ENCODE results near the gene C16orf92. TPM values are rescaled to one million over a fixed set of nuclear protein-coding genes. Genes with fewer than 3 reads are reported as not detected.

C16orf92 gene
- total and polyA plus RNA-seq, 12 donors: not detected

DNA sequence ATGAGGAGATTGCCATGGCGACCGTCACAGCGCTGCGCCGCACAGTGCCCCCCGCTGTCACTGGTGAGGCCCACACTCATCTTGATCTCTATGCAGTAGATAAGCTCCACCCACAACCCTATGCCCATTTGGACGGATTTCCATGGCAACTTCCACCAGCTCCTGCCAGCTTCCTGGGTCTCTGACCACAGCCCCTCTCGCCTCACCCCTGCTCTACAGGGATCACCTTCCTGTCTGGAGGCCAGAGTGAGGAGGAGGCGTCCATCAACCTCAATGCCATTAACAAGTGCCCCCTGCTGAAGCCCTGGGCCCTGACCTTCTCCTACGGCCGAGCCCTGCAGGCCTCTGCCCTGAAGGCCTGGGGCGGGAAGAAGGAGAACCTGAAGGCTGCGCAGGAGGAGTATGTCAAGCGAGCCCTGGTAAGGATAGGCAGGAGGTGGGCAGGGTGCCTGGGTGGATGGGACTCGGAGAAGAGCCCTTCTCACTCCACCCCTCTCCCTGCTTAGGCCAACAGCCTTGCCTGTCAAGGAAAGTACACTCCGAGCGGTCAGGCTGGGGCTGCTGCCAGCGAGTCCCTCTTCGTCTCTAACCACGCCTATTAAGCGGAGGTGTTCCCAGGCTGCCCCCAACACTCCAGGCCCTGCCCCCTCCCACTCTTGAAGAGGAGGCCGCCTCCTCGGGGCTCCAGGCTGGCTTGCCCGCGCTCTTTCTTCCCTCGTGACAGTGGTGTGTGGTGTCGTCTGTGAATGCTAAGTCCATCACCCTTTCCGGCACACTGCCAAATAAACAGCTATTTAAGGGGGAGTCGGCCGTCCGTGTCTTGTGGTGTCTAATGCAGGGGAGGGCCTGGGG lies 46.8 kb downstream of the C16orf92 start:
- intact Hi-C loops (cut with DNase I): loop anchor here in 3 of 10 donors (5.0 to 10.0 kb wide), 5 partner anchors 98 to 585 kb away; partner anchors contain the start of genes FBRS (in 1 of the 3), PRR14 (in 1 of the 3), TAOK2 (in 1 of the 3) and ZNF747 (in 1 of the 3)
- DNase-seq (peak in 1 of 2 donors; percentile 24), ATAC-seq (no peak)
- 46 to 58% methylated on average over 31 of the region's 31 CpGs for WGBS, 2 donors
- Histone ChIP-seq H3K4me1 (peaks cover 11 to 54% (median 51%) of the 10 kb centered on the region in 9 donors), H3K27ac (peak overlapping the region in 9 of 10 donors; percentile 3 to 100 (median 53)), H3K9me3 (no peaks in the 10 kb centered on the region), H3K4me3 (peak overlapping the region in 8 of 10 donors; percentile 10 to 100 (median 22)), H3K36me3 (peaks cover 8 to 80% (median 57%) of the 10 kb centered on the region in 9 donors), H3K27me3 (no peaks in the 10 kb centered on the region)
- TF ChIP-seq, protein P1, sequence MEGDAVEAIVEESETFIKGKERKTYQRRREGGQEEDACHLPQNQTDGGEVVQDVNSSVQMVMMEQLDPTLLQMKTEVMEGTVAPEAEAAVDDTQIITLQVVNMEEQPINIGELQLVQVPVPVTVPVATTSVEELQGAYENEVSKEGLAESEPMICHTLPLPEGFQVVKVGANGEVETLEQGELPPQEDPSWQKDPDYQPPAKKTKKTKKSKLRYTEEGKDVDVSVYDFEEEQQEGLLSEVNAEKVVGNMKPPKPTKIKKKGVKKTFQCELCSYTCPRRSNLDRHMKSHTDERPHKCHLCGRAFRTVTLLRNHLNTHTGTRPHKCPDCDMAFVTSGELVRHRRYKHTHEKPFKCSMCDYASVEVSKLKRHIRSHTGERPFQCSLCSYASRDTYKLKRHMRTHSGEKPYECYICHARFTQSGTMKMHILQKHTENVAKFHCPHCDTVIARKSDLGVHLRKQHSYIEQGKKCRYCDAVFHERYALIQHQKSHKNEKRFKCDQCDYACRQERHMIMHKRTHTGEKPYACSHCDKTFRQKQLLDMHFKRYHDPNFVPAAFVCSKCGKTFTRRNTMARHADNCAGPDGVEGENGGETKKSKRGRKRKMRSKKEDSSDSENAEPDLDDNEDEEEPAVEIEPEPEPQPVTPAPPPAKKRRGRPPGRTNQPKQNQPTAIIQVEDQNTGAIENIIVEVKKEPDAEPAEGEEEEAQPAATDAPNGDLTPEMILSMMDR (IDR thresholded peaks at IDR 0.05): no peak

DNA sequence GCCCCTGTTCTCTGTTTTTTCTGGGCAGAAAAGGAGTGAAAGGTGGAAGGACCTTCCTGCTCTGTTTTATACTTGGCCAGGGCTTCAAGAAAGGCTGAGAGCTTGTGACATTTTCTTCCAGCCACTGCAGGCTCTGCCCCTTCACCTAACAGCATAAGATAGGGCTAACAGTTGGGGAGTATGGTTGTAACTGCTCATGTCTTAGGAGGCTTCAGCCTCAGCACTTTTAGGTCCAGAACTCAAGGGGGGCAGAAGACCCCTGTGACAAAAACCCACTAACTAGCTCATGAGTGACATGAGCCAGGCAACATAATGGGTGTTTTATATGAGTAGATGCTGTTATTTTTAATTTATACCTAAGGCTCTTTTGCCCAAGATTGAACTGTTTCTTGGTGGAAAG lies 47.5 kb downstream of the C16orf92 start:
- DNase-seq (no peak), ATAC-seq (no peak)
- no peaks in the 10 kb centered on the region for H3K9me3 ChIP-seq
- H3K4me1 ChIP-seq: peaks cover 13 to 60% (median 57%) of the 10 kb centered on the region in 9 donors
- H3K36me3 ChIP-seq: peaks cover 8 to 80% (median 57%) of the 10 kb centered on the region in 9 donors
- H3K27me3 ChIP-seq: no peaks in the 10 kb centered on the region
- peak overlapping the region in 4 of 10 donors; percentile 10 to 100 (median 50) for H3K4me3 ChIP-seq
- intact Hi-C loops (cut with DNase I): loop anchor here in 2 of 10 donors (10.0 kb wide), 2 partner anchors 334 to 584 kb away; partner anchors contain the start of genes FBRS (in 1 of the 2), PRR14 (in 1 of the 2) and ZNF771 (in 1 of the 2)
- TF ChIP-seq, protein P1 (IDR thresholded peaks at IDR 0.05): no peak
- peak overlapping the region in 6 of 10 donors; percentile 7 to 100 (median 54) for H3K27ac ChIP-seq

Other genes with a start within 250 kb of the C16orf92 start
- not detected for gene ZG16, start 244.9 kb upstream of the C16orf92 start, total RNA-seq
- under 1 TPM in 1 of 2 donors, not detected in 1; 0.01 TPM for gene ZG16, start 244.9 kb upstream of the C16orf92 start, polyA plus RNA-seq
- gene KIF22, start 232.4 kb upstream of the C16orf92 start, total RNA-seq: 10 to 100 TPM; 28.6 to 48.2 (median 38.6) TPM
- 100 to 1,000 TPM in 1 of 2 donors, 10 to 100 TPM in 1; 16.3 to 136 TPM for gene KIF22, start 232.4 kb upstream of the C16orf92 start, polyA plus RNA-seq
- gene MAZ, start 216.7 kb upstream of the C16orf92 start, total RNA-seq: 100 to 1,000 TPM in 2 of 10 donors, 10 to 100 TPM in 8; 44.2 to 115 (median 60.5) TPM
- 100 to 1,000 TPM in 1 of 2 donors, 10 to 100 TPM in 1; 73.8 to 114 TPM for gene MAZ, start 216.7 kb upstream of the C16orf92 start, polyA plus RNA-seq
- 1 to 10 TPM in 8 of 10 donors, under 1 TPM in 2; 0.74 to 2.4 (median 1.1) TPM for gene PRRT2, start 211.0 kb upstream of the C16orf92 start, total RNA-seq
- 1 to 10 TPM in 1 of 2 donors, under 1 TPM in 1; 0.62 to 6.3 TPM for gene PRRT2, start 211.0 kb upstream of the C16orf92 start, polyA plus RNA-seq
- gene PAGR1, start 207.0 kb upstream of the C16orf92 start, total RNA-seq: 10 to 100 TPM in 9 of 10 donors, 1 to 10 TPM in 1; 9.6 to 14.8 (median 12.0) TPM
- gene PAGR1, start 207.0 kb upstream of the C16orf92 start, polyA plus RNA-seq: 10 to 100 TPM; 28.7 to 35.1 TPM
- gene MVP, start 202.7 kb upstream of the C16orf92 start, total RNA-seq: 100 to 1,000 TPM in 1 of 10 donors, 10 to 100 TPM in 9; 24.5 to 122 (median 37.4) TPM
- 10 to 100 TPM; 50.9 to 53.0 TPM for gene MVP, start 202.7 kb upstream of the C16orf92 start, polyA plus RNA-seq
- gene CDIPT, start 160.0 kb upstream of the C16orf92 start, total RNA-seq: 10 to 100 TPM; 61.8 to 87.0 (median 72.7) TPM
- 10 to 100 TPM; 55.1 to 99.6 TPM for gene CDIPT, start 160.0 kb upstream of the C16orf92 start, polyA plus RNA-seq
- 1 to 10 TPM in 2 of 10 donors, under 1 TPM in 8; 0.17 to 1.2 (median 0.73) TPM for gene SEZ6L2, start 123.6 kb upstream of the C16orf92 start, total RNA-seq
- gene SEZ6L2, start 123.6 kb upstream of the C16orf92 start, polyA plus RNA-seq: under 1 TPM in 1 of 2 donors, not detected in 1; 0.61 TPM
- gene ASPHD1, start 122.7 kb upstream of the C16orf92 start, total RNA-seq: 1 to 10 TPM in 1 of 10 donors, under 1 TPM in 5, not detected in 4; 0.20 to 1.1 (median 0.75) TPM
- under 1 TPM in 1 of 2 donors, not detected in 1; 0.28 TPM for gene ASPHD1, start 122.7 kb upstream of the C16orf92 start, polyA plus RNA-seq
- 1 to 10 TPM; 5.4 to 8.2 (median 7.3) TPM for gene KCTD13, start 97.0 kb upstream of the C16orf92 start, total RNA-seq
- gene KCTD13, start 97.0 kb upstream of the C16orf92 start, polyA plus RNA-seq: 10 to 100 TPM in 1 of 2 donors, 1 to 10 TPM in 1; 5.2 to 18.0 TPM
- gene TMEM219, start 61.1 kb upstream of the C16orf92 start, total RNA-seq: 100 to 1,000 TPM in 1 of 10 donors, 10 to 100 TPM in 9; 53.0 to 105 (median 67.1) TPM
- 10 to 100 TPM; 80.4 to 85.9 TPM for gene TMEM219, start 61.1 kb upstream of the C16orf92 start, polyA plus RNA-seq
- gene TAOK2, start 49.3 kb upstream of the C16orf92 start, total RNA-seq: 10 to 100 TPM; 27.0 to 40.6 (median 32.7) TPM
- 10 to 100 TPM; 27.6 to 50.4 TPM for gene TAOK2, start 49.3 kb upstream of the C16orf92 start, polyA plus RNA-seq
- 10 to 100 TPM; 14.4 to 23.2 (median 17.1) TPM for gene HIRIP3, start 27.6 kb upstream of the C16orf92 start, total RNA-seq
- gene HIRIP3, start 27.6 kb upstream of the C16orf92 start, polyA plus RNA-seq: 10 to 100 TPM; 17.9 to 22.4 TPM
- gene INO80E, start 27.0 kb upstream of the C16orf92 start, total RNA-seq: 10 to 100 TPM; 23.2 to 34.8 (median 30.6) TPM
- 10 to 100 TPM; 63.2 to 80.4 TPM for gene INO80E, start 27.0 kb upstream of the C16orf92 start, polyA plus RNA-seq
- gene DOC2A, start 12.2 kb upstream of the C16orf92 start, total RNA-seq: under 1 TPM in 4 of 10 donors, not detected in 6; 0.27 to 0.95 (median 0.48) TPM
- 1 to 10 TPM in 1 of 2 donors, under 1 TPM in 1; 0.41 to 2.7 TPM for gene DOC2A, start 12.2 kb upstream of the C16orf92 start, polyA plus RNA-seq
- gene TLCD3B, start 8.1 kb downstream of the C16orf92 start, total RNA-seq: not detected
- gene TLCD3B, start 8.1 kb downstream of the C16orf92 start, polyA plus RNA-seq: under 1 TPM in 1 of 2 donors, not detected in 1; 0.29 TPM
- gene ALDOA, start 42.6 kb downstream of the C16orf92 start, total RNA-seq: 1,000 to 10,000 TPM; 3,057 to 4,582 (median 3,914) TPM
- 1,000 to 10,000 TPM; 2,873 to 3,079 TPM for gene ALDOA, start 42.6 kb downstream of the C16orf92 start, polyA plus RNA-seq
- gene PPP4C, start 52.8 kb downstream of the C16orf92 start, total RNA-seq: 10 to 100 TPM; 35.2 to 50.0 (median 42.4) TPM
- gene PPP4C, start 52.8 kb downstream of the C16orf92 start, polyA plus RNA-seq: 10 to 100 TPM; 34.5 to 82.1 TPM
- 1 to 10 TPM in 1 of 10 donors, under 1 TPM in 9; 0.28 to 1.4 (median 0.57) TPM for gene TBX6, start 68.7 kb downstream of the C16orf92 start, total RNA-seq
- gene TBX6, start 68.7 kb downstream of the C16orf92 start, polyA plus RNA-seq: 1 to 10 TPM in 1 of 2 donors, under 1 TPM in 1; 0.28 to 1.7 TPM
- gene YPEL3, start 73.0 kb downstream of the C16orf92 start, total RNA-seq: 100 to 1,000 TPM in 1 of 10 donors, 10 to 100 TPM in 9; 31.5 to 117 (median 42.6) TPM
- 100 to 1,000 TPM in 1 of 2 donors, 10 to 100 TPM in 1; 75.5 to 203 TPM for gene YPEL3, start 73.0 kb downstream of the C16orf92 start, polyA plus RNA-seq
- gene GDPD3, start 90.3 kb downstream of the C16orf92 start, total RNA-seq: 1 to 10 TPM in 9 of 10 donors, under 1 TPM in 1; 0.85 to 3.6 (median 1.5) TPM
- gene GDPD3, start 90.3 kb downstream of the C16orf92 start, polyA plus RNA-seq: 1 to 10 TPM; 1.2 to 6.4 TPM
- gene MAPK3, start 100.0 kb downstream of the C16orf92 start, total RNA-seq: 10 to 100 TPM; 40.9 to 65.2 (median 51.8) TPM
- gene MAPK3, start 100.0 kb downstream of the C16orf92 start, polyA plus RNA-seq: 10 to 100 TPM; 39.9 to 56.3 TPM
- 10 to 100 TPM in 3 of 10 donors, 1 to 10 TPM in 7; 3.3 to 54.6 (median 5.5) TPM for gene CORO1A, start 160.4 kb downstream of the C16orf92 start, total RNA-seq
- gene CORO1A, start 160.4 kb downstream of the C16orf92 start, polyA plus RNA-seq: 10 to 100 TPM; 11.5 to 15.3 TPM
- 10 to 100 TPM; 38.2 to 74.4 (median 55.8) TPM for gene BOLA2B, start 170.5 kb downstream of the C16orf92 start, total RNA-seq
- gene BOLA2B, start 170.5 kb downstream of the C16orf92 start, polyA plus RNA-seq: 100 to 1,000 TPM; 193 to 226 TPM
- gene SLX1A, start 170.7 kb downstream of the C16orf92 start, total RNA-seq: 10 to 100 TPM in 8 of 10 donors, 1 to 10 TPM in 2; 8.3 to 29.0 (median 17.7) TPM
- 10 to 100 TPM; 56.6 to 57.8 TPM for gene SLX1A, start 170.7 kb downstream of the C16orf92 start, polyA plus RNA-seq
- gene SULT1A3, start 176.1 kb downstream of the C16orf92 start, total RNA-seq: 10 to 100 TPM in 2 of 10 donors, 1 to 10 TPM in 7, under 1 TPM in 1; 0.59 to 14.5 (median 5.9) TPM
- gene SULT1A3, start 176.1 kb downstream of the C16orf92 start, polyA plus RNA-seq: 10 to 100 TPM in 1 of 2 donors, 1 to 10 TPM in 1; 9.8 to 35.0 TPM
- gene NPIPB13, start 225.3 kb downstream of the C16orf92 start, total RNA-seq: 1 to 10 TPM in 8 of 10 donors, not detected in 2; 2.5 to 8.2 (median 4.6) TPM
- 1 to 10 TPM; 2.0 to 9.8 TPM for gene NPIPB13, start 225.3 kb downstream of the C16orf92 start, polyA plus RNA-seq

All from heart right ventricle (tissue), 16 donors.